Skin of body (tissue), 3 donors: Measurements from ENCODE around the gene GMPPA. TPM values are rescaled to one million over a fixed set of nuclear protein-coding genes. Genes with fewer than 3 reads are reported as not detected.

Source experiments
- DNase-seq: peaks from one replicate; lab custom pipeline; 2025; lab: John Stamatoyannopoulos, UW
- small RNA-seq: library from RNA; depleted of rRNA; stranded (forward); fragments of <200 nt; gene quantifications from one replicate; pipeline ENCODE3, GENCODE V24; 2014; ENCODE audit warnings: low replicate concordance
- total RNA-seq: library from RNA; depleted of rRNA; stranded (reverse); fragments of >200 nt; gene quantifications from one replicate; pipeline ENCODE4 v1.2.3, GENCODE V29; 2014

GMPPA gene
- total RNA-seq, 1 donor from 2014 or later = 21.8 TPM

DNA sequence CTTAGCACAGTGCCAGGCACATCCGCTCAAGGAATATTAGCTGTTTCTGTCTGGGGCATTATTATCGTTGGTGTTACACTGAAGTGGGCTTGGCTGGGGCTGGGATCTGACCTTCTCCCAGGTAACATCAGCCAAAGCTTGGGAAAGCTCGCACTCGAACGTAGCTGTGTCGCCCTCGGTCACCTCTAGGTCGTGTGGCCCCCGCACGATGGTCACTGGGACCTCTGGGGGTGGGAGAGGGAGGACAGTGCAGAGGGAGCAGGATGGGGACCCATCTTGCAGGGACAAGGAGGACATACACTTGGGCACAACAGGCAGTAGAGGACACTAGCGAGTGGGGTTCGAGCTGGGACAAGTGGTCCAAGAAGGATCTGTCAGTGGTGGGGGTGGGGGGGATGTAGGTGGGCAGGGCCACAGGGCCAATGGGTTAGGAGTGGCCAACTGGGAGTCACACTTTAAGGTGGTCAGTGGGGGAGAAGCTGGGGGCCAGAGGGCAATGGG lies 54.8 kb downstream of the GMPPA start:
- DNase-seq = no peak

DNA sequence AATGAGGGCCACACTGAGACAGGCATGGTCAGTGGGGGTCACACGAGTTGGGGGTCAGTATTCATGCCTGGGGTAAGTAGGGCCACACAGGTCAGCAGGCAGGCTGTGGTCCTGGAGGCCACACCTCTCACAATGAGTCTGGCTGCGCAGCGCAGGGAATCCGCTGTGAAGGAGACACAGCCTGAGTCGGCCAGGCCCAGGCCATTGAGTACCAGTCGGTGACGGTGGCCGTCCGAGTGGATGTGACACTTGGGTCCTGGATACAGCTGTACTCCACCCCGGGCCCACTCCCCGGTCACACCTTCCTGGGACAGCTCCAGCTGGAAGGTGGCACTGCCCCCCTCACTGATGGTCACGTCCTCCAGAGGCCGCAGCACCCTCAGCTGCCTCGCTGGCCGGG lies 55.7 kb downstream of the GMPPA start:
- DNase-seq = no peak

GRCh38 chr2:219555956-219556355 lies 57.3 kb downstream of the GMPPA start:
- DNase-seq = no peak

GRCh38 chr2:219556413-219556812 lies 57.7 kb downstream of the GMPPA start:
- no peak for DNase-seq

Small RNA genes lying within 50 kb of the gene (small RNA-seq; reads per million reads assigned to genes)
- gene MIR3132 = not detected

Other genes with a start within 250 kb of the GMPPA start
- not detected for gene TUBA4B, start 245.6 kb upstream of the GMPPA start, total RNA-seq
- gene TUBA4A, start 245.0 kb upstream of the GMPPA start, total RNA-seq = 35.7 TPM
- 46.7 TPM for gene DNAJB2, start 219.5 kb upstream of the GMPPA start, total RNA-seq
- not detected for gene PTPRN, start 189.5 kb upstream of the GMPPA start, total RNA-seq
- gene RESP18, start 166.1 kb upstream of the GMPPA start, total RNA-seq = not detected
- gene DNPEP, start 111.0 kb upstream of the GMPPA start, total RNA-seq = 42.4 TPM
- 318 TPM for gene DES, start 80.5 kb upstream of the GMPPA start, total RNA-seq
- gene SPEG, start 64.0 kb upstream of the GMPPA start, total RNA-seq = 10.5 TPM
- gene ASIC4, start 15.6 kb downstream of the GMPPA start, total RNA-seq = 0.49 TPM
- gene CHPF, start 44.9 kb downstream of the GMPPA start, total RNA-seq = 35.9 TPM
- 0.99 TPM for gene TMEM198, start 45.1 kb downstream of the GMPPA start, total RNA-seq
- 47.0 TPM for gene OBSL1, start 72.6 kb downstream of the GMPPA start, total RNA-seq
- 0.10 TPM for gene INHA, start 73.4 kb downstream of the GMPPA start, total RNA-seq
- 22.8 TPM for gene STK11IP, start 99.0 kb downstream of the GMPPA start, total RNA-seq
- 2.5 TPM for gene SLC4A3, start 128.7 kb downstream of the GMPPA start, total RNA-seq